HG02623 (cell line): ENCODE data around the gene PTOV1.

Source experiments
- ATAC-seq: cut with Tn5 transposase; IDR thresholded peaks from one replicate; pipeline ENCODE4 v1.9.1; 2021; ENCODE audit warnings: moderate library complexity; ENCODE audit not compliant: unreplicated experiment

Gene PTOV1

DNA sequence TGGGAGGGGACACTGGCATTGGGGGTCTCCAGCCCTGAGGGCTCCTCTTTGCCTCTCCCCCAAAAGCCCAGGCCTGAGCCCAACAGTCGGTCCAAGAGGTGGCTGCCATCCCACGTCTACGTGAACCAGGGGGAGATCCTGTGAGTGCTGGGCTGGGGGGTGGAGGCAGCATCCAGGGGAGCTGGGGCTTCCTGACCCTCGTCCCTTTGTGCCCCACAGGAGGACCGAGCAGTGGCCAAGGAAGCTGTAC, 6.8 kb downstream of the PTOV1 start:
- no peak for ATAC-seq

DNA sequence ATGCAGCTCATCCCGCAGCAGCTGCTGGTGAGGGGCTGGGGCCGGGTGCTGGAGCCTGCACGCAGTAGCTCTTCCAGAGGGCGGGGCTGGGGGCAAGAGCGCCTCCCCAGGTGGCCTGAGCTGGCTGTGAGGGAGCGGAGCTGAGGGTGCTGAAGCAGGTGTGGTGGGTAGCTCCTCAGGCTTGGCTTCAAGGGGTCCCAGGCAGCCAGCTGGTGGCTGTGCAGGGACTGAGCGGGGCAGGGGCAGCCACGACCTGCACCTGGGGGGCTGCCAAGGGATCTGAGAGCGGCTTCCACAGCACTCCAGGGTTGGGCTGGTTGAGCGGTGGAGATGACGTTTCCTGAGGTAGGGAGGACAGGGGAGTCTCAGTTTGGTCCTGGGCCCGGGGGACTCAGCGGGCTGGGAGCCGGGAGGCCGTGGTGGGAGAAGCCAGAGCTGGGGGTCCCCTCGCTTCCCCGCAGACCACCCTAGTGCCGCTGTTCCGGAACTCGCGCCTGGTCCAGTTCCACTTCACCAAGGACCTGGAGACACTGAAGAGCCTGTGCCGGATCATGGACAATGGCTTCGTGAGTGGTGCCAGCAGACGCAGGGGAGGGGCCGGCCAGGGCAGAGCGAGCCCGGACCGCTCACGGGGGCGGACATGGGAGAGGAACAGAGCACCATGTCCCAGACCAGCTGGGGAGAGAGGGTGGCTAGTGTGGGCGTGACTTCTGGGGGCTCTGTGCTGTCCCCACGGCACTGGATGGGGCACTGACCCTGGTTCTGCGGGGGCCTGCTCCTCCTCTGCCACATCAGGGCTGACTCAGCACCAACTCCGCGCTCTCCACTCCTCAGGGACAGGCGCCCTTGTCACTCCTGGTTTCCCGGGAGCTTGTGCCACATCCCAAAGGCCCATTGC, 7.4 kb downstream of the PTOV1 start:
- no peak for ATAC-seq

DNA sequence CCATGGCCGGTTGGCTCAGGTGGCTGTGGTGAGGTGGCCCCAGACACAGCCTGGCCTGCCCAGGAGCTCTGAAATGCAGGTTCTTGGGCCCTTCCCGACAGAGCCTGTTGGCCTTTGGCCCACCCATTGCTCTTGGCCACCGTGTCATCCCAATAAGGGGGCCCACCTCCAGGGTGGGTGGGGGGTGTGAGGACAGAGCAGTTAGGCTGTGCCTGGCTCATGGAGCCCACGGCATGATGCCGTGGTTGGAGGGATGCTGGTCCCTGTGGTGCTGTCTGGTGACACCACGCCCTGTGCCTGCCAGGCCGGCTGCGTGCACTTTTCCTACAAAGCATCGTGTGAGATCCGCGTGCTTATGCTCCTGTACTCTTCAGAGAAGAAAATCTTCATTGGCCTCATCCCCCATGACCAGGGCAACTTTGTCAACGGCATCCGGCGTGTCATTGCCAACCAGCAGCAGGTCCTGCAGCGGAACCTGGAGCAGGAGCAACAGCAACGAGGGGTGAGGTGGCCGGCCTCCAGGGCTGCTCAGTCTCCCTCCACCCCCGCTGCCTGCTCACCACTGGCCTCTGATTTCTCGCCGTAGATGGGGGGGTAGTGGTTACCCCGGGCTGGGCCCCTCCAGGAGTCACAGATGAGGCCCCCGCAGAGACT, 8.8 kb downstream of the PTOV1 start:
- ATAC-seq, result no peak

DNA sequence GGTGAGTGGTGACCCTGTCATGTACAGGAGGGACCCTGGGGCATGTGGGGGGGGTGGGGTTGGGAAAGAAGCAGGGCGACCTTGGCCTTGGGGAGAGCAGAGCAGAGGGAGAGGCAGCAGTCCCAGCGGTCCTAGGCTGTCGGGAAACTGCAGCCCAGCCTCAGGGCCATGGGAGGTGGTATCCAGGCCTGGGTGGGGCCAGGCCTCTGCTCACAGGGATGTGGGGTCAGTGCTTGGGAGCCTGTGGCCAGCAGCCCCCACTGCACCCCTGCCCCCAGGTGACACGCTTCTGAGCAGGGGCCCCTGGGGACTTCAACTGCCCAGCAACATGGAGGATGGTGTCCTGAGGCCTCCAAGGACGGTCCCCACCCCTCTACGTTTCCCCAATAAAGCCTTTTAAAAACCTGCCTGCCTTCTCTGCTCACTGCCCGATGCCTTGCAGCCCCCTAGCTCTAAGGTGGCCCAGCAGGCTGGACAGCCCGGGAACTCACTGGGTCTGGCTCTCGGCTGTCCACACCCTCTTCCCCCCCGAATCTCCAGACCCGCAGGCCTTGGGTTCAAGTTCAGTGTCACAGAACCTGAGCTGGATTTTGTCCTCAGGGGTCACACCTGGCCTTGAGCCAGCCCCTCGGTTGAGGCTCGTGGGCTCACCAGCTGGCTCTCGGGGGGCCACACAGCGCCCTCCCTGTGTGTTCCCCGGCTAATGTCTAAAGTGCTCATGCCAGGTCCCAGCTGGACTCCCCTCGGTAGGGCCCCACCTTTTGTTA, 9.6 kb downstream of the PTOV1 start:
- no peak for ATAC-seq

DNA sequence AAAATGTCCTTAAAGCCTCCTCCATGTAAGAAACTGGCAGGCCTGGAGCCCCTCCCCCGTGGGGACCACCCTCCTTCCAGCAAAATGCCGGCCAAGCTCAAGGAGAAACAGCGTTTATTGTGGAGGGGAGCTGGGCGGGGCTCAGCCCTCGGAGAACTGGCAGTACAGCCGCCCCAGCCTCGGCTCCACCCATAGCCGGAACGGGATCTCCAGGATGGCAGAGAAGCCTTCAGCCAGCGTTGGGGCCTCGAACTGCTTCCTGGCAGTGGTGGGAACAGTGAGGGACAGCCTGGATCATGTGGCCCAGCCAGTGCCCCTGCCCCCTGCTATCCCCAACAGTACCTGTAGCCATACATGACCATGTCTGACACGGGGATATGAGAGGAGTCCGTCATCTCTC, 10.1 kb downstream of the PTOV1 start:
- ATAC-seq, result no peak

DNA sequence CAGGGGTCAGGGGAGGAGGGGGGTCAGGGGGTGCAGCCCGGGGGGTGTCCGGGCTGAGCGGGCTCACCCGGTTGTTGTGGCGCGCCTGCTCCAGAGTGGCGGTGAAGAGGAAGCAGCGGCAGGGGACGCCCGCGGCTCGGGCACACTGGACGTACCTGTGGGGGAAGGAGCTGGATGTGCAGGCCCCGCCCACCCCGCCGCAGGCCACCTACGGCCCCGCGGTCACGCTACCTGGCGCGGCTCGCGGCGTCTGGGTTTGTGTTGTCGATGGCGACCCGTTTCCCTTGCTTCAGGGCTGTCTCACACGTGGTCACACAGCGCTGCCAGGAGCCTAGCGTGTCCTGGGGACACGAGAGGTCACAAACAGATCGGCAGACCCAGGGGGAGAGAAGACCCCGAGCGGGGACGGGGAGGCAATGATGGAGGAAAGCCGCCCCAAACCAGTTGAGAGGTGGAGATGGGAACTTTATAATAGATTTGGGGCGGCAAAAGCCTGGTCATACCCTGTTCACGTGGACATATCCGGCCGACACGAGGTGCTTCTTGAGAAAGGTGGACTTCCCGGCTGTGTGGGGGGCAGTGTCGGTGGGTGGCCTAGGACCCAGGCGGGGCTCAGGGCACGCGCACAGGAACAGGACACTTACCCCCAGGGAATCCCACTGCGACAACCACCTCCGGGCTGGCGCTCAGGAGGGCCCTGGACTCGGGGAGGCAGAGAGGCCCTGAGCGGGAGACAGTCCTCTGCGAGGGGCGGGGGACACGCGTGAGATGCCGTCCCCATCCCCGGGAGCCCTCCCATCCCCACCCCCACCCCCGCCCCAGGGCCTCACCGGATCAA, 10.8 kb downstream of the PTOV1 start:
- ATAC-seq, result no peak

DNA sequence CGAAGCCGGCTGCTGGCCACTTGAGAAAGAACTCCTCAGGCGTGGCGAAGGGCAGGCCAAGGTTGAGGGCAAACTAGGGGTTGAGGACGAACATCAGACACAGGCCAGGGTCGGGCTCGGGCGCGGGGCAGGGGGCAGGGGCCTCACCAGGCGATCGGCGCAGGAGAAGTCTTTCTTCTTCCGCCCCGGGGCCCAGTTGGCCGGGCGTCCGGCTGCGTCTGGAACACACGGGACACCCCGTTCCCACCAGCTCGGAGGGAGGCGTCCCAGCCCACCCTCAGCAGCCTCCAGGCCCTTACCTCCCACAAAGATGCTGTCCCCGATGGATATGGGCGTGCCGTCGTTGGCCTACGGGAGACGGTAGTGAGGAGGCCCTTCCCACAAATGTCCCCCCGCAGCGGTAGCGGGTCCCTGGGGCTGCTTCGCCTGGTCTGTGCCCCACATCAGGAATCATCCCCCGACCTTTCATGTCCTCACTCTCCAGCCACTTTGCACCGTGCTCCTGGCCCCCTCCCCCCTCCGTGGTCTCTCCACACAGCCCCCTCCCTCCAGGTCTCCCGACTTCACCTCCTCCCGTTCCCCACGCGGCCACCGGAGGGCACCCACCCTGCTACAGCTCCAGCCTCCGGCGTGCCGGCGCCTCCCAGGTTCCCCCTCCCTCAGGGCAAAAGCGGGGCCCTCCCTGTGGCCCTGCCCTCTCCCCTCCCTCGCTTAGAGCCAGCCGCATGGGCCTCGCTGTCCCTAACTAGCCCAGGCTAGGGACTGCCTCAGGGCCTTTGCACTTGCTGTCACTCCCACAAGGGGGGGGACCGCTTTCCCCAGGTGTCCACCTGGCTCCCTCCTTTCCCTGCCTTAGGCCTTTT, 11.7 kb downstream of the PTOV1 start:
- no peak for ATAC-seq

DNA sequence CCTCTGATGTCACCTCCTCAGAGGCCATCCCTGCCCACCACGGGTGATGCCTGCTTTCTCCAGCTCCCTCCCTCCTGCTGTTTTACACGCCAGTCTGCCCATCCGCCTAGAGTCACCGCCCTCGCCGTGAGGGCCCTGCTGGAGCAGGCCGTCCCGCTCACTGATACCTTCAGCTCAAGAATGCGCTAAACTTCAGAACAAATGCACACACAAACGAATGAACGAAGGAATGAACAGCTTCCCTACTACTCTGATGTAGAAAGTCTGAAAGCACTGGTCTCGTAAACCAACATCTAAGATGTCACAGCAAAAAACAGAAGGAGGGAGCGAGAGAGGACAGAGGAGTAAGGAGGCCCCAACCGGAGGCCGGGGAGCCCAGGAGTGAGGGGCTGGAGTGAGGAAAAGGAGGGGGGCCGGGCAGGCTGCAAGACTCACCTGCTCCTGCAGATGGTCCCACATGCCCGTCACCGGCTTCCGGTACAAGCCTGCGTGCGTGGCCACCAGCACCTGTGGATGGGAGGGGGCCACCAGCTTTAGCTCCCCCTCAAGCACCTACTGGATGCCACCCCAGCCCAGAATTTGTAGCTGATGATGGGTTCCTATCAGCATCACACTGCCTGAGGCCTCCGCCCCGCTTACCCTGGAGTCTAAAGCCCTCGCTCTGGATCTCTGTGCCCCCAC, 12.4 kb downstream of the PTOV1 start:
- ATAC-seq, result no peak

DNA sequence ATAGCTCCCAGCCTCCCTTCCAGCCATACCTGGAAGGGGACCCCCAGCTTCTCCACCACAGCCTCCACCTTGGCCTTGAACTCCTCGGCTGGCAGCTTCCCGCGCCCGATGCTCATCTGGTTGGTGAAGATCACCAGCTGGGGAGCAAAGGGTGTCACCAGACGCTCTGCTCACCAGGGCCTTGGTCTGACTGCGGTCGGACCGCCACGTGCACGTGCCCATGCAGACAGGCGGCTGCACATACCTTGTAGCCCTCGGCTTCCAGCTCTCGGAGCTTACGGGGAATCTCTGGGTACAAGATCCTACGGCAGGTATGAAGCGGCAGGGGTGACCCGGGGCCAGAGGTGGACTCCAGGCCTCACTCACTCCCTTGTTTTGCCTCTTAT, 13.0 kb downstream of the PTOV1 start:
- ATAC-seq, result no peak

DNA sequence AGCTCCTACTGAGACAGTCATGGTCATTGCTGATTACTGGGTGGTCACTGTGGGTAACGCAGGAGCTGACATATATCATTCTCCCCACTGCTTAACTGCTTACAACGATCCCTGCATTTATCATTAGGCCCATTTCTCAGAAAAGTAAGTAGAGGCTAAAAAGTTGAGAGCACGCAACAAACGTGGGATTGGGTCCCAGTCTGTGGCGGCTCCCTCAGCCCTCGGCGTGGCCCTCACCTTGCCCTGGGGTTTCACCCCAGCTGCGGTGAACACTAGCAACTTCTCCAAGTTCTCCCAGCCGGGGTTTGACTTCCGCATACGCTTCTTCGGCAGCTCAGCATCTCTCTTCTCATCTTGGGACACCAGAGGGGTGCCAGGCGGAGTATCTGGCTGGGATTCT, 13.9 kb downstream of the PTOV1 start:
- ATAC-seq, result no peak

DNA sequence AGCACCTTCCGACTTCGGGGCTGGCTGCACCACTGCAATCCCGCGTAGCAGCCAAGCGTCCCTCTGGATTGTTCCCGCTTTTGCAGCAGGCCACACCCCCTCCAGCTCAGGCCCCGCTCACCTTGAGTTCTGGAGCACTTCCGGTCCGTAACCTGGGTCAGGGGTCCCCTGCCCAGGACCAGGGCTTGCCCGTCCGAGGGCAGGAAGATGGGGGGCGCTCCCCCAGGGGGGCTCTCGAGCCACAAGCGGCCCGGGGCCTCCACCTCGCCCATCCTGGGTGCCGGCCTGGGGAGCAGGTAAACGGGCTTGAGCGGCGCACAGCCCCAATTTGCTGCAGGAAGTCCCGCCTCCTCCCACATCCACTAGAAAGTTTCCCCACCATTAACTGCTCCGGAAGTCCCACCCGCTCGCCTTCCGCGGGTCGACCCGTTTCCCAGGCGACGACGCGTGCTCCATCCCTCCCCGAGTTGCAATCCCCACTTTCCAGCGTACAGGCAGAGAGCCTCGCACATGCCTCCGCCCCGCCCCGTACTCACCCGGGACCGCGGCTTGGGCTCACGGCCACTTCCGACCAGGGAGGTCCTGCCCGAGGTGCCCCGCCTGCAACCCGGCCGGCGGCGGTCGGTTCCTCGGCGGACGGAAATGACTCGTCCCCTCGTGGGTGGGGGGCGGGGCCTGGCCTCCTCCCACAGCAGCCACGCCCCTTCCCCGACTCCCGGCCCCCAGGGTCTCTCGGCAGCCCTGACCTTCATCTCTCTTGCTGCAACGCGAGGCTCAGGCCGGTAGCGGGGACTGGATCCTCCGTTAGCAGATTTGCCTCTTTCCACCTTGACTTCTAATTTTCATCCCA, 16.2 kb downstream of the PTOV1 start, which contains the start of gene PNKP:
PNKP (minus strand) TSS at position 644 of the 850 bp plus-strand sequence; CDS start at position 272, 372 bp downstream.
- ATAC-seq, result peak; percentile 29

DNA sequence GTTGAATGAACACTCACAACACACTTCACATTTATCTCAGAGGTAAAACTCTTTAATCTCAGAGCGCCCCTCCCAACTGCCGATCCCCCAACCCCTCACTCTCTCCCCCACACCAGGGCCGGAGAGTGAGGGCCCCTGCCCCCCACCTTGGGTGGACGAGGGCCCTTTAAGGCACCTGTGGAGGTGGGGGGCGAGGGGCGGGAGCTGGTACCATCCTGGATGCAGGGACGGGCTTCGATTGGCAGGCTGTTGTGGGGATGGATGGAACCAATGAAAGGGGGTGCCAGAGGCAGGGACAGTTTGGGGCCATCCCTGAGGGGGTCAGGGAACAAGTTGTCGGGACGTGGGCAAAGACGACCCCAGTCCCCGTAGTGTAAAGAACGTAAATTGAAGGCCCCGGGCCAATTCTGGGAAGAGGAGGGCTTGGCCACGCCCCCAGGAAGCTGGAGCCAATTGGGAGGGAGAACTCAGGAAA, 18.1 kb downstream of the PTOV1 start:
- no peak for ATAC-seq

DNA sequence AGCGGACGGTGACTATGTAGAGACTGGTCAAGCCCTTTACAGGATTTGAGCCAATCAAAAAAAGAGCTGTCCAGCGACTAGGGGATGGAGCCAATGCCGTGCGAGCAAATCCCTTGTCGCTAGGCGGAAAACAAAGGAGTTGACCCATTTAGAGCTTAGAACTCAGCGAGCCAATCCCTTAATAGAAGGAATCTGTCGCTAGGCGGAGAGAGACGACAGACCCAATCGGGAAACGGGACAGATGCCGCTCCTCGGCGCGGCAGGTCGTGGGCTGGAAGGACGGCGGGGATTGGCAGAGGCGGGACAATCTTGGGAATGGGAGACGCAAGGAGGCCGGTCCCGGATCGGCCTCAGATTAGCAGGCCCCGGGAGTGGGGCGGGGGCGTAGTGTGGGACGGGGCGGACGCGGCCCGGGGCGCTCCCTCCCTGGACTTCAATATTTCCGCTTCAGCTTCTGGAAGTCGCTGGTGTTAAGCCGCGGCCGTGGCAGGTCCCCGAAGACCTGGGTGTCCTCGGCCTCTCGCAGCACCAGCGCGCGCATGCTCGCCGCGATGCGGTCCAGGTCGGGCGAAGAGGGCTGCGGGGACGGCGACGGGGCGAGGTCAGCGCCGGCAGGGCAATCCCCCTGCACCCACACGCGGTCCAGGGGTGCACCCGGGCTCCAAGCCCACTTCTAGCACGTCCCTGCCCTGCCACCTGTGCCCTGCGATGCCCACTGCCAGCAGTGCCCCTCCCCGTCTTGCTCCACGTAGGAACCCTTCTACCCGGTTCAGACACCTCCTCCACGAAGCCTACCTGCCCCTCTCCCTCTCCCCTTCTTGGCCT, 18.7 kb downstream of the PTOV1 start:
- ATAC-seq, result peak; percentile 69

DNA sequence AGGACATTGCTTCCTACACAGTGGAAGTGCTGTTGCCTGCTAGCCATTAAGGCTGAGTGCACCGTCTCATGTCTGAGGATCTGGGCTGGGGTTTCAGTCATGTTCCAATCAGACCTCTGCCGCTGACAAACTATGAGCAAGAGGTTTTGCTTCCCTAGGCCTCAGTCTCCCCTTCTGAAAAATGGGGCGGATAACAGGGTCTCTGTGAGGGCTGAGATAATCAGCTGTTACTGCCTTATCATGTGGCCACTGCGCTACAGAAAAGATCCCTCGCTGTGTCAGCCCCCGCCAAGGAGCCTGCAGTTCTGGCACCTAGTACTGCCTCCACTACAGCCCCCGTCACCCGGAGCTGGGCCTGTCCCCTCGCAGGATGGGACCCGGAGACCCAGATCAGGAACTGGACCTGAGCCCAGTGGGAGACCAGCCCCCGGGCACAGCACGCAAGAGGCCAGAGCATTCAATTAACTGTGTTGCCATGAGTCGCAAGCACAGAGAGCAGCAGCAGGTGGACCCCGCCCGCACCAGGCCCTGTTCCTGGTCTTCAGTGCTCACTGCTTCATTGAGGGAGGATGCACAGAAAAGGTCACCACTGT, 19.4 kb downstream of the PTOV1 start:
- ATAC-seq, result no peak

DNA sequence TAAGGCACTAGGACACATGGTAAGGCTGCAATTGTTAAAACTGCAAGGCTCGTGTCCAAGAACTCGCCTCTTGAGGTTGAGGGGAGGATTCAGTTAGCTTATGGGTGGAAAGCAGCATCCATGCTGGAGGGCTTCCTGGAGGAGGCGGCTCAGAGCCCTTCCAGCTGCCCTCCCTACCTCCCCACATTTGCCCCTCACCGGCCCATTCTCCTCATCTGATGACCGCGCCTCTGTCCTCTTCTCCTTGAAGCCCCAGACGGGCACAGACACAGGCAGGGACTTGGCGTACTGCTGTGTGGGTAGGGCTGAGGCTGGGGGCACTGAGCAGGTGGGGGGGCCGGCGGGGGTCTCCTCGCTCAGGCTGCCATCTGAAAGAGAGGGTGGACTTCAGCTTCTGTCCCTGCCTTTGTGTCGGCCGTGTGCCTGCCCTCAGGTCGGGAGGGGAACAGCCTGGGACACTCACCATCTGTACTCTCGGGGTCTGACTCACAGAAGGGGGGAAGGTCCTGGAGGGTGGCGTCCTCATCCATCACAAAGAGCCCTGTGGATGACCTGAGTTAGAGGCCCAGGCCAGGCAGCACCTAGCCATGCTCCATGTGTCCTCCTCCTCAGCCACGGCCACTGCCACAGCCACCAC, 20.5 kb downstream of the PTOV1 start:
- no peak for ATAC-seq

DNA sequence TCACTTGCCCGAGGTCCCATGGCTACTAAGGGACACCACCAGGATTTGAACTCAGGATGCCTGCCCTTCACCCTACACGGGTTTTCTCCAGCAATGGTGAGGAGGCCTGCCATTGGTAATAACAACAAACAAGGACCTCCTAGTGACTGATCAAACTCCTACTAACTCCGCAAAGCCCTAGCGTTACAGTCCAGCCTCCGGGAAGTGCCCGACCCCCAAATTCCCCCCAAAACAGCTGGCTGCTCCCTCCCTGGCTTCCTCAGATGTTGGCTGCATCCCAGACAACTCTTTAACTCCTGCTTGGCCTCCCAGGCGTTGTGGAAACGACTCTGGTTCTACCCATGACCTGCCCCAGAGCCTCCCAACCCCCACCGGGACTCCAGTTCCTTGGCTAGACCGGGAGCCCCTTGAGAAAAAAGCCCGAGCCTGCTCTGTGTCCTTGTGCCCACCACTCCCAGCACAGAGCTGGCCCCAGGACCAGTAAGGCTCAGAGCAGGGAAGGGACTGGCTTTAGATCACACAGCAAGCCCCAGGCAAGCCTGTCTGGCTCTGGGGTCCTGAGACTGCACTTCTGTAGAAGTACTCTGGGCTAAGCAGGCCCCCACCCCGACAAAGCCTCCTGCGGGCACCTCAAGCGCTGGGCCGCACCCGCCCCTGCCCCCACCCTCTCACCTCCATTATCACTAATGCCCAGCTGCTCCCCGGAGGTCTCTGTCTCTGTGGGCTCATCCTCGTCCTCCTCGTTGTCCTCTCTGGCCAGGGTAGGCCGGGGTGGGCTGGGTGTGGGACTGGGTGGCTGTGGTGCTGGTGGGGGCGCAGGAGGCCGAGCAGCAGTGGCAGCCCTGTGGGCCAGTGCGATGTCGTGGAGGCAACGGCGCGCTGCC, 21.5 kb downstream of the PTOV1 start:
- no peak for ATAC-seq
